Neural crest cell (in vitro differentiated cells): ENCODE results near the gene BCL2L1. TPM values are rescaled to one million over a fixed set of nuclear protein-coding genes. Genes with fewer than 3 reads are reported as not detected.

Experiments used
- DNase-seq: peaks from one replicate; pipeline ENCODE4 v3.0.0; 2021; ENCODE audit warnings: low read depth, mixed read lengths, low spot score
- H3K27ac Mint-ChIP-seq: one replicate; pipeline ENCODE4 v1.8.0; 2021; ENCODE audit warnings: mild to moderate bottlenecking, mixed read lengths; ENCODE audit not compliant: unreplicated experiment
- H3K27me3 Mint-ChIP-seq: 2 replicates; pipeline ENCODE4 v1.8.0; 2021; ENCODE audit warnings: low read depth, mild to moderate bottlenecking, mixed read lengths
- H3K36me3 Mint-ChIP-seq: 2 replicates; pipeline ENCODE4 v1.8.0; 2021; ENCODE audit warnings: low read depth, mild to moderate bottlenecking, mixed read lengths
- H3K4me1 Mint-ChIP-seq: 2 replicates; pipeline ENCODE4 v1.8.0; 2021; ENCODE audit warnings: mixed read lengths
- H3K4me3 Mint-ChIP-seq: one replicate; pipeline ENCODE4 v1.8.0; 2021; ENCODE audit warnings: mild to moderate bottlenecking, mixed read lengths
- H3K9me3 Mint-ChIP-seq: 2 replicates; pipeline ENCODE4 v1.8.0; 2021; ENCODE audit warnings: mixed read lengths
- total RNA-seq: library from RNA; stranded (reverse); gene quantifications from 2 replicates; pipeline ENCODE4 v1.2.1, GENCODE V29; 2021
- TF ChIP-seq, protein P1 (sequence below): fragments of 200-600 bp; sonication (generic); conservative IDR thresholded peaks from 2 replicates; pipeline ENCODE4 v1.5.0; 2021; ENCODE audit warnings: antibody characterized with exemption, mild to moderate bottlenecking

The BCL2L1 gene
- total RNA-seq, 1 donor from 2014 or later = 74.3 TPM

DNA sequence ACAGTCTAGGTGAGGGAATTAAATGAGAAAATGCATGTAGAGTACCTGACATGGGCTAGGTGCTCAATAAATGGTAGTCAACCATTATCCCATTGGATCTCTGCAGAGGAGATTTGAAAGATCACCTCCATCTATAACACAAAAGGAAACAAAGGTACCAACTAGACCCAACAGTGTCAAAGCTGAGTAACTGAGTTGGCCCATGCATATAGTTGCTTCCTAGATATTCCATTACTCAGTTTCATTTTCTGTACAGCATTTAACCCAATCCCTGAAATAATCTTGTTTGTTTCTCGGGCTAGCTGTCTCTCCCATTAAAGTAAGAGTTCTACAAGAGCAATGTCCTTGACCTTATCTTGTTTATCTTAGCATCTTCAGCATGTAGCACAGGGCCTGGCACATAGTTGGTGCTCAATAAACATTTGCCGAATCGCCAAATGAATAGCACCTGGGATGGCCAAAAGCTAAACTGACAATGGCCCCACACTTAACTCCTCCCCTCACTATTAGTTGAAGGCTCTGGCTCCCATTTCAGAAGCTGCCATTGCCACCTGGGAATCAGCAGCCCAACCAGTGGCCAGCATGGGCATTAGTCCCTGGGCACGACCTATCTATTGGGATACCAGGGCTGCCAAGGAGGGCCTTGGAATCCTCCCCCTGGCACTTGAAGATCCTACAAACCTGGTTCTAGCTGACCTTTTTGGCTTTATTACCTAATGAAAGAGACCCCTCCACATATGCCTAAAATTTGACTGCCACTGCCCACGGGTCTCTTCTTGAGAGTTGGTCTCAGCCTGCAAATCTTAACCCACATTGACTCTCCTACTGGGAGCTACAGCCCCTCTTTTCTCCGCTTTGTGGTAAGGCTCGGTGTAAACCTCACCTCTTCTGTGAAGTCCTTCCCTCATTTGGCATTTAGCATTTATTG is 22.6 kb downstream of the BCL2L1 start:
- Mint-ChIP-seq H3K27ac (no peak overlapping the region), H3K4me3 (no peak overlapping the region), H3K4me1 (no peaks in the 10 kb centered on the region), H3K9me3 (no peaks in the 10 kb centered on the region), H3K36me3 (peaks cover 6% of the 10 kb centered on the region), H3K27me3 (no peaks in the 10 kb centered on the region)
- no peak for DNase-seq
- TF ChIP-seq, protein P1, sequence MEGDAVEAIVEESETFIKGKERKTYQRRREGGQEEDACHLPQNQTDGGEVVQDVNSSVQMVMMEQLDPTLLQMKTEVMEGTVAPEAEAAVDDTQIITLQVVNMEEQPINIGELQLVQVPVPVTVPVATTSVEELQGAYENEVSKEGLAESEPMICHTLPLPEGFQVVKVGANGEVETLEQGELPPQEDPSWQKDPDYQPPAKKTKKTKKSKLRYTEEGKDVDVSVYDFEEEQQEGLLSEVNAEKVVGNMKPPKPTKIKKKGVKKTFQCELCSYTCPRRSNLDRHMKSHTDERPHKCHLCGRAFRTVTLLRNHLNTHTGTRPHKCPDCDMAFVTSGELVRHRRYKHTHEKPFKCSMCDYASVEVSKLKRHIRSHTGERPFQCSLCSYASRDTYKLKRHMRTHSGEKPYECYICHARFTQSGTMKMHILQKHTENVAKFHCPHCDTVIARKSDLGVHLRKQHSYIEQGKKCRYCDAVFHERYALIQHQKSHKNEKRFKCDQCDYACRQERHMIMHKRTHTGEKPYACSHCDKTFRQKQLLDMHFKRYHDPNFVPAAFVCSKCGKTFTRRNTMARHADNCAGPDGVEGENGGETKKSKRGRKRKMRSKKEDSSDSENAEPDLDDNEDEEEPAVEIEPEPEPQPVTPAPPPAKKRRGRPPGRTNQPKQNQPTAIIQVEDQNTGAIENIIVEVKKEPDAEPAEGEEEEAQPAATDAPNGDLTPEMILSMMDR = no peak

DNA sequence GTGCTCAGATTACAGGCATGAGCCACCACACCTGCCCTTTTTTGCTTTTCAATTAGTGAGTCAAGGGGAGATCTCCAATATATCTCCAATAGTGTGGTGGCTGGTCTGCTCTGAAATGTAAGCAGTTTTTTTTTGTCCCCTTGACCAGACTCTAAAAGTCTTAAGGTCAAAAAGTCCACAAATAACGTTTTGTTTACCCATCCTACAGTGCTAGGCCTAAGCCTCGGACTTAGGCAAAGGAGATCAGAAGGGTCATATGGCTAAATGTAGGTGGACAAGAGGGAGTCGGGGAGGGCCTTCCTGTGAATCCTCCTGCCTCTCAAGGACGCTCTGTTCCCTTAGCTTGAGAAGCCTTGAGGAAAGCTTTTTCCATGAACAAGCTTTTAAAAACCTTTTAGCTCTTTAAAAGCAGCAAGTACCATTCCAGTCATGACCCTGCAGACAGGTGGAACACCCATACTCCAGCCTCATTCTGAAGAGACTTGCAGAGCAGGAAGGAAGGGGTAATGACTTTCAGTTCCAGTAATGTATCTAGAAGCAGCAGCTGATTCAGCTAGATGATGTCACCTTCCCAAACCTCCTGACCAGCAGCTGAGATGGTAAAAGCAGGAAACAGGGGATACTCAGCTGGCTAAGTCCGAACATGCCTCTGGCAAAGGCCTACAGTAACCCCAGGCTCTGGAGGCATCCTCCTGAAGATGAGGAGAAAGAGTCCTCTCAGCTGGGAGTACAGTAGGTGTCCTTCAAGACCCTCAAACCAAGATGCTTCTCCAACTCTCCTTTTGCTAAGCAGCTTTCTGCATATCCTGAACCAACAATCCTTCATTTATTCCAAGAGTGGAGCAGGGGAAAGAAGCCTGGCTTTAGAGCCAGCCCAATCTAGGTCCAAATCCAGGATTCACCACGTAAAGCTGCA is 23.6 kb downstream of the BCL2L1 start:
- TF ChIP-seq, protein P1 = no peak
- H3K36me3 Mint-ChIP-seq = peaks cover 6% of the 10 kb centered on the region
- H3K9me3 Mint-ChIP-seq = no peaks in the 10 kb centered on the region
- no peak overlapping the region for H3K4me3 Mint-ChIP-seq
- no peaks in the 10 kb centered on the region for H3K27me3 Mint-ChIP-seq
- H3K27ac Mint-ChIP-seq = peak overlapping the region; percentile 54
- H3K4me1 Mint-ChIP-seq = no peaks in the 10 kb centered on the region
- no peak for DNase-seq

DNA sequence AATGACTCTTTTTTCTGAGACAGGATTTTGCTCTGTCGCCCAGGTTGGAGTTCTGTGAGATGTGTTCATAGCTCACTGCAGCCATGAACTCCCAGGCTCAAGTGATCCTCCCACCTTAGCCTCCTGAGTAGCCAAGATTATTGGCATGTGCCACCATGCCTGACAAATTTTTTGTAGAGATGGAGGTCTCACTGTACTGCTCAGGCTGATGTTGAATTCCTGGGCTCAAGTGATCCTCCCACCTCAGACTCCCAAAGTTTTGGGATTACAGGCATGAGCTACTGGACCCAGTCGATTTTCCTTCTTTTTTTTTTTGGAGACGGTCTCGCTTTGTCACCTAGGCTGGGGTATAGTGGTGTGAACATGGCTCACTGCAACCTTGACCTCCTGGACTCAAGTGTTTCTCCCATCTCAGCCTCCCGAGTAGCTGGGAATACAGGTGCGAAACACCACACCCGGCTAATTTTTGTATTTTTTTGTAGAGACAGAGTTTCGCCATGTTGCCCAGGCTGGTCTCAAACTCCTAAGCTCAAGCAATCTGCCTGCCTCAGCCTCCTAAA is 24.3 kb downstream of the BCL2L1 start:
- Mint-ChIP-seq H3K4me3 (no peak overlapping the region), H3K9me3 (no peaks in the 10 kb centered on the region), H3K27me3 (no peaks in the 10 kb centered on the region), H3K4me1 (no peaks in the 10 kb centered on the region), H3K36me3 (peaks cover 6% of the 10 kb centered on the region), H3K27ac (peak overlapping the region; percentile 30)
- TF ChIP-seq, protein P1 = no peak
- no peak for DNase-seq

DNA sequence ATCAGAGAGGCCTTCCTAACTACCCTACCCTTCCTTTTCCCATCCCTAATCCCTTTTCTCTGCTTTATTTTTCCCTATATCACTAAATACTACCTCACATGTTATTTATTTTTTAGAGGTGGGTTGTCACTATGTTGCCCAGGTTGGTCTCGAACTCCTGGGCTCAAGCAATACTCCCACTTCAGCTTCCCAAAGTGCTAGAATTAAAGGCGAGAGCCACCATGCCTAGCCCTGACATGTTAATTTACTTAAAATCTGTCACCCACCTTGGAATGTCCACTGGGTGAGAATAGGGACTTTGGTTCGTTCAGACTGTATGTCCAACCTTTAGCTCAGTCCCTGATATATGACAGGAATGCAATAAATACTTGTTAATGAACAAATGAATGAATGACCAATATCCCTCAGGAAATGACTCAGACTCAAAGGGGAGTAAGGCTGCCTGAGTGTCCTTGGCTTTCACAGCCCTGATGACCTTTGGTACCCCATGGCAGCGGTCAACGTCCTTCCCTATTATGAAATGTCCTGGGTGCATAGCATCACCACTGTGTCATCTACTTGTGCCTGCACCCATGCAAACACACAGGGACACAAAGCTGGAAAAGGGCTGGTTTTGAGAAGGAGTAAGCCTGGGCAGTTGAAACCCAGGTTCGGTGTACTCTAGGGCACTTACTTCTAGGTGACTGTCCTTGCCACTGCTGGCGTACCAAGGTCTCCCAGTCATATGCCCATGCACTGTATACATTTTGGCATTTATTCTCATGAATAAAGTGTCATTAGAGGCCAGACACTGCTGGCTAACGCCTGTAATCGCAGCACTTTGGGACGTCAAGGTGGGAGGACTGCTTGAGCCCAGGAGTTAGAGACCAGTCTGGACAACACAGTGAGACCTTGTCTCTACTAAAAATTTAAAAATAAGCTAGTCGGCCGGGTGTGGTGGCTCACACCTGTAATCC is 26.5 kb downstream of the BCL2L1 start:
- peak overlapping the region; percentile 37 for H3K27ac Mint-ChIP-seq
- no peak overlapping the region for H3K4me3 Mint-ChIP-seq
- H3K9me3 Mint-ChIP-seq = no peaks in the 10 kb centered on the region
- H3K27me3 Mint-ChIP-seq = no peaks in the 10 kb centered on the region
- H3K4me1 Mint-ChIP-seq = peaks cover 8% of the 10 kb centered on the region
- no peaks in the 10 kb centered on the region for H3K36me3 Mint-ChIP-seq
- TF ChIP-seq, protein P1 = no peak
- DNase-seq = no peak
